Naive thymus-derived CD4-positive, alpha-beta T cell (primary cell): ENCODE measurements around the gene RORB. TPM values are rescaled to one million over a fixed set of nuclear protein-coding genes. Genes with fewer than 3 reads are reported as not detected.
"Not testable (repeated sequence)": the region's sequence is repeated elsewhere in the genome, so short reads cannot be mapped to it uniquely, and the experiment has no call there.

Experiments used
- ATAC-seq: fragments of 150-1000 bp; cut with Tn5 transposase; 2 replicates; pipeline ENCODE4 v1.10.0; 2021; ENCODE audit warnings: mild to moderate bottlenecking, moderate library complexity
- CTCF ChIA-PET: fragments of 350-600 bp; sonication (Branson Sonifier 250); formaldehyde crosslinking; loops from one replicate; lab custom pipeline; 2021; ENCODE audit warnings: antibody characterized with exemption; lab: Charles Lee
- POLR2A ChIA-PET: fragments of 350-600 bp; sonication (Branson Sonifier 250); formaldehyde crosslinking; loops from one replicate; lab custom pipeline; 2021; ENCODE audit warnings: antibody characterized with exemption, inconsistent platforms; lab: Charles Lee
- DNase-seq, 9 donors: peaks; one replicate each; pipeline versions ENCODE4 v3.0.0 to v3.0.0-alpha.2; 2020 to 2022; ENCODE audit warnings: mixed read lengths in 1 of 9
- H3K27ac ChIP-seq: one replicate; pipeline ENCODE4 v1.7.0; 2013; ENCODE audit warnings: mild to moderate bottlenecking, low read depth, low read length, moderate library complexity
- H3K27me3 ChIP-seq, 2 donors: one replicate each; pipeline ENCODE4 v1.7.0; 2013; ENCODE audit warnings: low read length in 2 of 2, mild to moderate bottlenecking in 2 of 2, moderate library complexity in 2 of 2; ENCODE audit not compliant: control insufficient read depth in 2 of 2, insufficient read depth in 2 of 2
- H3K36me3 ChIP-seq, 3 experiments: 1 replicate in 2 of 3; 2 replicates in 1 of 3; pipeline ENCODE4 v1.7.0; 2013; ENCODE audit warnings: low read length in 3 of 3, mild to moderate bottlenecking in 3 of 3, moderate library complexity in 1 of 3; ENCODE audit not compliant: insufficient read depth in 3 of 3, control insufficient read depth in 2 of 3
- H3K4me1 ChIP-seq, 2 donors: one replicate each; pipeline ENCODE4 v1.7.0; 2013; ENCODE audit warnings: low read length in 2 of 2, mild to moderate bottlenecking in 2 of 2, moderate library complexity in 1 of 2; ENCODE audit not compliant: control insufficient read depth in 2 of 2, insufficient read depth in 2 of 2
- H3K4me3 ChIP-seq: 2 replicates; pipeline ENCODE4 v1.7.0; 2013; ENCODE audit warnings: mild to moderate bottlenecking, low read length
- H3K9me3 ChIP-seq, 3 experiments: 1 replicate in 2 of 3; 2 replicates in 1 of 3; pipeline ENCODE4 v1.7.0; 2013; ENCODE audit warnings: low read length in 3 of 3; ENCODE audit not compliant: control insufficient read depth in 2 of 3
- H3K27ac Mint-ChIP-seq, 9 donors: one replicate each; pipeline ENCODE4 v1.8.0; 2020 to 2022; ENCODE audit warnings: mixed read lengths in 9 of 9, mild to moderate bottlenecking in 8 of 9, moderate library complexity in 5 of 9, inconsistent platforms in 2 of 9
- H3K27me3 Mint-ChIP-seq, 5 donors: one replicate each; pipeline ENCODE4 v1.8.0; 2021 to 2022; ENCODE audit warnings: mixed read lengths in 5 of 5, mild to moderate bottlenecking in 1 of 5
- H3K36me3 Mint-ChIP-seq, 5 donors: one replicate each; pipeline ENCODE4 v1.8.0; 2020 to 2022; ENCODE audit warnings: mixed read lengths in 5 of 5, mild to moderate bottlenecking in 3 of 5, inconsistent platforms in 1 of 5
- H3K4me1 Mint-ChIP-seq, 7 donors: one replicate each; pipeline ENCODE4 v1.8.0; 2020 to 2022; ENCODE audit warnings: mixed read lengths in 7 of 7, mild to moderate bottlenecking in 3 of 7, inconsistent platforms in 1 of 7
- H3K4me3 Mint-ChIP-seq, 10 donors: one replicate each; pipeline ENCODE4 v1.8.0; 2020 to 2022; ENCODE audit warnings: mild to moderate bottlenecking in 10 of 10, mixed read lengths in 10 of 10, moderate library complexity in 6 of 10, inconsistent platforms in 2 of 10
- H3K9me3 Mint-ChIP-seq, 11 donors: one replicate each; pipeline ENCODE4 v1.8.0; 2020 to 2022; ENCODE audit warnings: mixed read lengths in 11 of 11, mild to moderate bottlenecking in 4 of 11, inconsistent platforms in 1 of 11, moderate library complexity in 1 of 11
- intact Hi-C, 2 donors: fragments of 100-400 bp; cut with micrococcal nuclease; formaldehyde crosslinking; loops; one replicate each; pipeline ENCODE4 v1.15.1; 2023
- polyA plus RNA-seq, 2 donors: library from polyadenylated mRNA; unstranded; fragments of 300-500 nt; fragmentation: Illumina TruSeq; gene quantifications; one replicate each; pipeline ENCODE4 v1.2.3, GENCODE V29; 2021
- total RNA-seq, 6 experiments: library from RNA in 5 of 6; stranded (reverse) in 5 of 6; gene quantifications; 1 replicate in 5 of 6; 2 replicates in 1 of 6; pipeline ENCODE4 v1.2.3 and lab custom pipeline; 2021 to 2026

The RORB gene
- total and polyA plus RNA-seq, 7 experiments from 2014 or later = 0.12 TPM; not detected in 6

- POLR2A ChIA-PET = no interaction called here
- no peak overlapping the region for H3K27ac ChIP-seq
- Mint-ChIP-seq H3K9me3 (peaks cover 0 to 6% (median 0%) of the 10 kb centered on the region in 11 donors), H3K36me3 (no peaks in the 10 kb centered on the region), H3K4me1 (no peaks in the 10 kb centered on the region), H3K27me3 (peaks cover 0 to 6% (median 4%) of the 10 kb centered on the region in 5 donors), H3K4me3 (no peak overlapping the region), H3K27ac (no peak overlapping the region)
- H3K27me3 ChIP-seq = no peaks in the 10 kb centered on the region
- CTCF ChIA-PET = no interaction called here
- DNase-seq (no peak), ATAC-seq (no peak)
- H3K4me3 ChIP-seq = no peak overlapping the region
- intact Hi-C loops = no loop called here
- no peaks in the 10 kb centered on the region for H3K9me3 ChIP-seq
- H3K36me3 ChIP-seq = no peaks in the 10 kb centered on the region
- no peaks in the 10 kb centered on the region for H3K4me1 ChIP-seq
These were observed 27.2 kb downstream of the RORB start for GRCh38 chr9:74524289-74524688.

- no peak for DNase-seq
- ChIA-PET CTCF (no interaction called here), POLR2A (no interaction called here)
- Histone ChIP-seq H3K36me3 (no peaks in the 10 kb centered on the region), H3K4me3 (no peak overlapping the region), H3K9me3 (no peaks in the 10 kb centered on the region), H3K27ac (no peak overlapping the region), H3K27me3 (no peaks in the 10 kb centered on the region), H3K4me1 (no peaks in the 10 kb centered on the region)
- Mint-ChIP-seq H3K4me1 (no peaks in the 10 kb centered on the region), H3K4me3 (no peak overlapping the region), H3K9me3 (peaks cover 0 to 6% (median 0%) of the 10 kb centered on the region in 11 donors), H3K27me3 (peaks cover 0 to 6% (median 4%) of the 10 kb centered on the region in 5 donors), H3K36me3 (no peaks in the 10 kb centered on the region), H3K27ac (no peak overlapping the region)
- no peak for ATAC-seq
- intact Hi-C loops = no loop called here
These were observed 29.1 kb downstream of the RORB start for GRCh38 chr9:74526215-74526614.

GRCh38 chr9:74527718-74528117 is 30.6 kb downstream of the RORB start:
- DNase-seq (no peak), ATAC-seq (no peak)
- Mint-ChIP-seq H3K36me3 (no peaks in the 10 kb centered on the region), H3K27me3 (peaks cover 0 to 11% (median 4%) of the 10 kb centered on the region in 5 donors), H3K4me1 (peaks cover 0 to 1% (median 0%) of the 10 kb centered on the region in 7 donors), H3K27ac (no peak overlapping the region), H3K9me3 (peaks cover 0 to 6% (median 0%) of the 10 kb centered on the region in 11 donors), H3K4me3 (no peak overlapping the region)
- H3K4me1 ChIP-seq = no peaks in the 10 kb centered on the region
- no peaks in the 10 kb centered on the region for H3K27me3 ChIP-seq
- H3K4me3 ChIP-seq = no peak overlapping the region
- CTCF ChIA-PET = no interaction called here
- H3K36me3 ChIP-seq = no peaks in the 10 kb centered on the region
- H3K27ac ChIP-seq = no peak overlapping the region
- intact Hi-C loops = no loop called here
- no peaks in the 10 kb centered on the region for H3K9me3 ChIP-seq
- POLR2A ChIA-PET = no interaction called here

- Histone ChIP-seq H3K36me3 (no peaks in the 10 kb centered on the region), H3K4me1 (no peaks in the 10 kb centered on the region), H3K27ac (no peak overlapping the region), H3K27me3 (no peaks in the 10 kb centered on the region), H3K4me3 (no peak overlapping the region), H3K9me3 (no peaks in the 10 kb centered on the region)
- no peaks in the 10 kb centered on the region for H3K36me3 Mint-ChIP-seq
- ATAC-seq (no peak), DNase-seq (no peak)
- peaks cover 0 to 1% (median 0%) of the 10 kb centered on the region in 7 donors for H3K4me1 Mint-ChIP-seq
- peaks cover 0 to 11% (median 1%) of the 10 kb centered on the region in 5 donors for H3K27me3 Mint-ChIP-seq
- H3K27ac Mint-ChIP-seq = no peak overlapping the region
- H3K9me3 Mint-ChIP-seq = peaks cover 0 to 6% (median 0%) of the 10 kb centered on the region in 11 donors
- CTCF ChIA-PET = no interaction called here
- no peak overlapping the region for H3K4me3 Mint-ChIP-seq
- intact Hi-C loops = no loop called here
- POLR2A ChIA-PET = no interaction called here
These were observed 31.1 kb downstream of the RORB start for GRCh38 chr9:74528207-74528606.

GRCh38 chr9:74530458-74530857 is 33.3 kb downstream of the RORB start:
- H3K27ac ChIP-seq, H3K36me3 ChIP-seq, H3K27ac Mint-ChIP-seq, H3K4me1 Mint-ChIP-seq, H3K4me1 ChIP-seq, CTCF ChIA-PET, POLR2A ChIA-PET, intact Hi-C loops, DNase-seq, H3K9me3 Mint-ChIP-seq, H3K27me3 ChIP-seq, ATAC-seq, H3K4me3 ChIP-seq, H3K36me3 Mint-ChIP-seq, H3K9me3 ChIP-seq, H3K4me3 Mint-ChIP-seq: not testable (repeated sequence)
- H3K27me3 Mint-ChIP-seq = peaks cover 0 to 17% (median 0%) of the 10 kb centered on the region in 5 donors

- intact Hi-C loops = no loop called here
- no peak overlapping the region for H3K27ac Mint-ChIP-seq
- H3K9me3 Mint-ChIP-seq = no peaks in the 10 kb centered on the region
- peaks cover 0 to 1% (median 0%) of the 10 kb centered on the region in 7 donors for H3K4me1 Mint-ChIP-seq
- Histone ChIP-seq H3K36me3 (no peaks in the 10 kb centered on the region), H3K4me3 (no peak overlapping the region), H3K4me1 (no peaks in the 10 kb centered on the region), H3K27me3 (no peaks in the 10 kb centered on the region), H3K9me3 (no peaks in the 10 kb centered on the region), H3K27ac (no peak overlapping the region)
- no peak overlapping the region for H3K4me3 Mint-ChIP-seq
- DNase-seq (no peak), ATAC-seq (no peak)
- CTCF ChIA-PET = no interaction called here
- no peaks in the 10 kb centered on the region for H3K36me3 Mint-ChIP-seq
- H3K27me3 Mint-ChIP-seq = peaks cover 0 to 11% (median 0%) of the 10 kb centered on the region in 5 donors
- POLR2A ChIA-PET = no interaction called here
These were observed 36.1 kb downstream of the RORB start for GRCh38 chr9:74533253-74533652.

- Mint-ChIP-seq H3K4me3 (no peak overlapping the region), H3K36me3 (no peaks in the 10 kb centered on the region), H3K27ac (no peak overlapping the region), H3K9me3 (no peaks in the 10 kb centered on the region), H3K27me3 (peaks cover 0 to 11% (median 0%) of the 10 kb centered on the region in 5 donors), H3K4me1 (peaks cover 0 to 1% (median 0%) of the 10 kb centered on the region in 7 donors)
- no peaks in the 10 kb centered on the region for H3K4me1 ChIP-seq
- no peak for ATAC-seq
- POLR2A ChIA-PET = no interaction called here
- H3K9me3 ChIP-seq = no peaks in the 10 kb centered on the region
- no peak for DNase-seq
- CTCF ChIA-PET = no interaction called here
- H3K27me3 ChIP-seq = no peaks in the 10 kb centered on the region
- H3K4me3 ChIP-seq = no peak overlapping the region
- no peaks in the 10 kb centered on the region for H3K36me3 ChIP-seq
- no peak overlapping the region for H3K27ac ChIP-seq
- intact Hi-C loops = no loop called here
These were observed 37.7 kb downstream of the RORB start for GRCh38 chr9:74534841-74535240.
